ENCODE data around the gene ACOT13. TPM values are rescaled to one million over a fixed set of nuclear protein-coding genes. Genes with fewer than 3 reads are reported as not detected.
"Not testable (repeated sequence)": the region's sequence is repeated elsewhere in the genome, so short reads cannot be mapped to it uniquely, and the experiment has no call there.

ACOT13 gene
- total RNA-seq, 2 donors from 2014 or later = 36.2 to 43.1 TPM

DNA sequence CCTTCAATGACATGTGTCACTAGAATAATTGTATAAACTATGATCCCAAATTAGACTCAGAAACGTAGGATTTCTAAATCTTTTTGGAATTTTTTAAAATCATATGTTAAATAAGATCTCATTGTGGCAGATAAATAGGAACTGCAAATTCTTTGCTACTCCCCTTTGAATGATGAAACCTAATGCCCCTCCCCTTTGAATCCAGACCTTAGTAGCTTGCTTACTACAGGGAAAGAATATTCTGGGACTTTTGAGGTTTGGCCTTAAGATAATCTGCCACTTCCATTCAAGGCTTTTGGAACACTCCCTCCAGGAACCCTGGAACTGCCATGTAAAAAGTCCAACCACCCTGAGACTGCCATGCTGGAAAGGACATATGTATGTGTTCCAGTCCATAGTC, 7.3 kb upstream of the ACOT13 start:
- TF ChIP-seq, protein P1, sequence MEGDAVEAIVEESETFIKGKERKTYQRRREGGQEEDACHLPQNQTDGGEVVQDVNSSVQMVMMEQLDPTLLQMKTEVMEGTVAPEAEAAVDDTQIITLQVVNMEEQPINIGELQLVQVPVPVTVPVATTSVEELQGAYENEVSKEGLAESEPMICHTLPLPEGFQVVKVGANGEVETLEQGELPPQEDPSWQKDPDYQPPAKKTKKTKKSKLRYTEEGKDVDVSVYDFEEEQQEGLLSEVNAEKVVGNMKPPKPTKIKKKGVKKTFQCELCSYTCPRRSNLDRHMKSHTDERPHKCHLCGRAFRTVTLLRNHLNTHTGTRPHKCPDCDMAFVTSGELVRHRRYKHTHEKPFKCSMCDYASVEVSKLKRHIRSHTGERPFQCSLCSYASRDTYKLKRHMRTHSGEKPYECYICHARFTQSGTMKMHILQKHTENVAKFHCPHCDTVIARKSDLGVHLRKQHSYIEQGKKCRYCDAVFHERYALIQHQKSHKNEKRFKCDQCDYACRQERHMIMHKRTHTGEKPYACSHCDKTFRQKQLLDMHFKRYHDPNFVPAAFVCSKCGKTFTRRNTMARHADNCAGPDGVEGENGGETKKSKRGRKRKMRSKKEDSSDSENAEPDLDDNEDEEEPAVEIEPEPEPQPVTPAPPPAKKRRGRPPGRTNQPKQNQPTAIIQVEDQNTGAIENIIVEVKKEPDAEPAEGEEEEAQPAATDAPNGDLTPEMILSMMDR (conservative IDR thresholded peaks at IDR 0.05) = no peak
- Mint-ChIP-seq H3K27ac (no peak overlapping the region), H3K27me3 (ENCODE audit: insufficient read depth) (no peaks in the 10 kb centered on the region), H3K4me3 (no peak overlapping the region), H3K9me3 (no peaks in the 10 kb centered on the region), H3K4me1 (peaks cover 25% of the 10 kb centered on the region), H3K36me3 (ENCODE audit: low read depth) (peaks cover 73% of the 10 kb centered on the region)
- Histone ChIP-seq H3K4me3 (ENCODE audit: low read length) (no peak overlapping the region), H3K27me3 (ENCODE audit: control insufficient read depth, insufficient read depth, low read length, poor library complexity, severe bottlenecking) (no peaks in the 10 kb centered on the region), H3K36me3 (ENCODE audit: control insufficient read depth, insufficient read depth, low read length) (peaks cover 83% of the 10 kb centered on the region), H3K27ac (ENCODE audit: low read depth, low read length) (no peak overlapping the region), H3K9me3 (ENCODE audit: control insufficient read depth, low read length) (no peaks in the 10 kb centered on the region), H3K4me1 (ENCODE audit: control insufficient read depth, insufficient read depth, low read length) (no peaks in the 10 kb centered on the region), H3K9ac (ENCODE audit: extremely low read depth, low read length, poor library complexity, severe bottlenecking) (no peak overlapping the region)
- DNase-seq = no peak
- WGBS, 2 experiments (ENCODE audit: insufficient coverage in 1 of 2, insufficient read length in 1 of 2) = 93% methylated on average over 1 of the region's 1 CpG; no CpG with 5 or more reads in 1 of the 2 experiments

DNA sequence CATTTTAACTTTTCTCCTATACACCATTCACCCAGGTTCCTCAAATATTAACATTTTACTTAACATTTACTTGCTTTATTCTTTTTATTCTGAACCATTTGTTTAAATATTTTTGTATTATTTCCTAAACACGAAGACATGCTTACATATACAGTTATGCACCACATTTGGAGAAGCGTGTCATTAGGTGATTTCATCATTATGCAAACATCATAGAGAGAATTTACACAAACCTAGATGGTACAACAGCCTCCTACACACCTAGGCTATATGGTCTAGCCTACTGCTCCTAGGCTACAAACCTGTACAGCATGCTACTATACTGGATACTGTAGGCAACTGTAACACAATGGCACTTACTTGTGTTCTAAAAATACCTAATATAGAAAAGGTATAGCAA, 6.8 kb upstream of the ACOT13 start:
- no peaks in the 10 kb centered on the region for H3K4me1 ChIP-seq (ENCODE audit: control insufficient read depth, insufficient read depth, low read length)
- no peaks in the 10 kb centered on the region for H3K27me3 ChIP-seq (ENCODE audit: control insufficient read depth, insufficient read depth, low read length, poor library complexity, severe bottlenecking)
- H3K4me3 ChIP-seq (ENCODE audit: low read length) = no peak overlapping the region
- TF ChIP-seq, protein P1 (conservative IDR thresholded peaks at IDR 0.05) = no peak
- Mint-ChIP-seq H3K4me1 (peaks cover 31% of the 10 kb centered on the region), H3K9me3 (no peaks in the 10 kb centered on the region), H3K36me3 (ENCODE audit: low read depth) (peaks cover 74% of the 10 kb centered on the region), H3K4me3 (no peak overlapping the region), H3K27ac (no peak overlapping the region), H3K27me3 (ENCODE audit: insufficient read depth) (no peaks in the 10 kb centered on the region)
- DNase-seq = no peak
- no peak overlapping the region for H3K9ac ChIP-seq (ENCODE audit: extremely low read depth, low read length, poor library complexity, severe bottlenecking)
- no peaks in the 10 kb centered on the region for H3K9me3 ChIP-seq (ENCODE audit: control insufficient read depth, low read length)
- 83 to 94% methylated on average over 2 of the region's 2 CpGs for WGBS, 2 experiments (ENCODE audit: insufficient coverage in 1 of 2, insufficient read length in 1 of 2)
- H3K27ac ChIP-seq (ENCODE audit: low read depth, low read length) = no peak overlapping the region
- peaks cover 82% of the 10 kb centered on the region for H3K36me3 ChIP-seq (ENCODE audit: control insufficient read depth, insufficient read depth, low read length)

DNA sequence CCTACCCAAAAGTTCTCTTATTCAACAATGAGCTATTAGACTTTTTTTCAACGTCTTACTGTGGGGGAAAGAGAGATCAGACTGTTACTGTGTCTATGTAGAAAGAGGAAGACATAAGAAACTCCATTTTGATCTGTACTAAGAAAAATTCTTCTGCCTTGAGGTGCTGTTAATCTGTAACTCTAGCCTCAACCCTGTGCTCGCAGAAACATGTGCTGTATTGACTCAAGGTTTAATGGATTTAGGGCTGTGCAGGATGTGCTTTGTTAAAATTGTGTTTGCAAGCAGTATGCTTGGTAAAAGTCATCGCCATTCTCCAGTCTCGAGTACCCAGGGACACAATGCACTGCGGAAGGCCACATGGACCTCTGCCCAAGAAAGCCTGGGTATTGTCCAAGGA, 5.1 kb upstream of the ACOT13 start:
- peaks cover 63% of the 10 kb centered on the region for H3K36me3 Mint-ChIP-seq (ENCODE audit: low read depth)
- not testable (repeated sequence) for H3K27me3 ChIP-seq (ENCODE audit: control insufficient read depth, insufficient read depth, low read length, poor library complexity, severe bottlenecking); H3K4me1 ChIP-seq (ENCODE audit: control insufficient read depth, insufficient read depth, low read length); H3K9me3 ChIP-seq (ENCODE audit: control insufficient read depth, low read length); H3K4me3 ChIP-seq (ENCODE audit: low read length); H3K4me3 Mint-ChIP-seq; H3K27me3 Mint-ChIP-seq (ENCODE audit: insufficient read depth); H3K27ac ChIP-seq (ENCODE audit: low read depth, low read length); H3K9me3 Mint-ChIP-seq; DNase-seq; H3K9ac ChIP-seq (ENCODE audit: extremely low read depth, low read length, poor library complexity, severe bottlenecking)
- peaks cover 33% of the 10 kb centered on the region for H3K4me1 Mint-ChIP-seq
- 92 to 95% methylated on average over 3 to 5 of the region's 5 CpGs for WGBS, 2 experiments (ENCODE audit: insufficient coverage in 1 of 2, insufficient read length in 1 of 2)
- peak overlapping the region; percentile 79 for H3K27ac Mint-ChIP-seq
- H3K36me3 ChIP-seq (ENCODE audit: control insufficient read depth, insufficient read depth, low read length) = peaks cover 71% of the 10 kb centered on the region

- no peaks in the 10 kb centered on the region for H3K9me3 ChIP-seq (ENCODE audit: control insufficient read depth, low read length)
- H3K27me3 Mint-ChIP-seq (ENCODE audit: insufficient read depth) = no peaks in the 10 kb centered on the region
- H3K27ac ChIP-seq (ENCODE audit: low read depth, low read length) = no peak overlapping the region
- TF ChIP-seq, protein P1 (conservative IDR thresholded peaks at IDR 0.05) = no peak
- no peak overlapping the region for H3K4me3 ChIP-seq (ENCODE audit: low read length)
- H3K36me3 ChIP-seq (ENCODE audit: control insufficient read depth, insufficient read depth, low read length) = peaks cover 67% of the 10 kb centered on the region
- 91 to 94% methylated on average over 7 to 10 of the region's 10 CpGs for WGBS, 2 experiments (ENCODE audit: insufficient coverage in 1 of 2, insufficient read length in 1 of 2)
- no peaks in the 10 kb centered on the region for H3K27me3 ChIP-seq (ENCODE audit: control insufficient read depth, insufficient read depth, low read length, poor library complexity, severe bottlenecking)
- H3K4me1 ChIP-seq (ENCODE audit: control insufficient read depth, insufficient read depth, low read length) = no peaks in the 10 kb centered on the region
- no peak overlapping the region for H3K9ac ChIP-seq (ENCODE audit: extremely low read depth, low read length, poor library complexity, severe bottlenecking)
- H3K27ac Mint-ChIP-seq = peak overlapping the region; percentile 79
- H3K9me3 Mint-ChIP-seq = peaks cover 2% of the 10 kb centered on the region
- peaks cover 60% of the 10 kb centered on the region for H3K36me3 Mint-ChIP-seq (ENCODE audit: low read depth)
- no peak for DNase-seq
- peaks cover 33% of the 10 kb centered on the region for H3K4me1 Mint-ChIP-seq
- no peak overlapping the region for H3K4me3 Mint-ChIP-seq
Measured at GRCh38 chr6:24662236-24662635, 4.6 kb upstream of the ACOT13 start.

All from endodermal cell (in vitro differentiated cells).